Endothelial cell of umbilical vein (primary cell): ENCODE data around the gene KMT2B.

Experiments used
- CTCF ChIP-seq, 2 donors: IDR thresholded peaks; 1 replicate in 1 of 2; 2 replicates in 1 of 2; pipeline ENCODE4 v1.5.1; 2011; ENCODE audit warnings: low read length in 2 of 2, mild to moderate bottlenecking in 2 of 2, moderate library complexity in 2 of 2, control low read depth in 1 of 2, inconsistent platforms in 1 of 2, low read depth in 1 of 2; ENCODE audit not compliant: insufficient read depth in 1 of 2; ENCODE audit errors: extremely low read depth in 1 of 2
- EZH2 ChIP-seq: IDR thresholded peaks from 2 replicates; pipeline ENCODE4 v1.6.1; 2012; ENCODE audit warnings: borderline replicate concordance, low read depth, mild to moderate bottlenecking, moderate library complexity, low read length, inconsistent platforms; ENCODE audit not compliant: severe bottlenecking
- GATA2 ChIP-seq: IDR thresholded peaks from 2 replicates; pipeline ENCODE4 v1.7.0; 2011; ENCODE audit warnings: low read depth, mild to moderate bottlenecking, moderate library complexity, mixed read lengths, low read length; ENCODE audit not compliant: insufficient read length, insufficient read depth
- JUN ChIP-seq: IDR thresholded peaks from 2 replicates; pipeline ENCODE4 v1.6.1; 2011; ENCODE audit warnings: borderline replicate concordance, low read depth; ENCODE audit not compliant: insufficient read length, insufficient read depth
- MYC ChIP-seq: IDR thresholded peaks from one replicate; pipeline ENCODE4 v1.6.1; 2011; ENCODE audit warnings: mild to moderate bottlenecking, low read depth, low read length
- POLR2A ChIP-seq: IDR thresholded peaks from 2 replicates; pipeline ENCODE4 v1.6.1; 2012; ENCODE audit warnings: low read depth, mild to moderate bottlenecking, control low read depth, low read length
- POLR2AphosphoS5 ChIP-seq: IDR thresholded peaks from 2 replicates; pipeline ENCODE4 v1.6.1; 2012; ENCODE audit warnings: low read depth, mild to moderate bottlenecking, control low read depth, low read length, moderate library complexity; ENCODE audit not compliant: insufficient read depth

- TF ChIP-seq CTCF (IDR thresholded peaks at IDR 0.05; ENCODE audit: extremely low read depth in 1 of 2, insufficient read depth in 1 of 2, low read depth in 1 of 2, low read length in 2 of 2): no peak
- TF ChIP-seq POLR2AphosphoS5: no peak
- no peak for TF ChIP-seq GATA2
- no peak for TF ChIP-seq JUN
- no peak for TF ChIP-seq POLR2A
- TF ChIP-seq EZH2: no peak
- TF ChIP-seq MYC: no peak
These were observed 14.9 kb downstream of the KMT2B start for GRCh38 chr19:35732540-35733179.
